HG02623 (cell line): ENCODE measurements around the gene VAV2.

ENCODE experiments used
- ATAC-seq: cut with Tn5 transposase; IDR thresholded peaks from one replicate; pipeline ENCODE4 v1.9.1; 2021; ENCODE audit warnings: moderate library complexity; ENCODE audit not compliant: unreplicated experiment

VAV2 gene

DNA sequence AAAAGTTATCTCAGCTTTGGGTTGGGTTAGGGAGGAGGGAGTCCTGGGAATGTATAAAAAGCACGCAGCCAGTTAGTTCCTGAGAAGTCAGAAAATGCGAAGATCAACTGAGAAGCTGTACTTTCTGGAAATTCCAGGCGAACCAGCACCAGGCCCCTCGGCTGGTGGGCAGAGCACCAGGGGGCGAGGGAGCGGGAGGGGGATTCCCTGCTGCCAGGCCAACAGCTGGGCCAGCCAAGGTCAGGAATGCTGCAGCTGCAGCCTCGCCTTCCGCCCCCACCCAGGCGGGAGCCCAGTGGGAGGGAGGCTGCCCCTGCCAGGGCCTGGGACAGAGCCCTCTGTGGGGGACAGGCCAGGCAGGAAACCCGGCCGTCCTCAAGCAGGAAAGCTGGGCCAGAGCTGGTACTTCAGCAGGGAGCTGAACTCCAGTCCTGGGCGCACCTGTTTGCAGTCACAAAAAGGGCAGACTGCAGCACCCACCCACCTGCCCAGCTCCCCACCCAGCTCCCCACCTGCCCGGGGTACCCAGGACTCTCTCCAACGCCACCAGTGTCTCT is 35.5 kb downstream of the VAV2 start:
- ATAC-seq: no peak

DNA sequence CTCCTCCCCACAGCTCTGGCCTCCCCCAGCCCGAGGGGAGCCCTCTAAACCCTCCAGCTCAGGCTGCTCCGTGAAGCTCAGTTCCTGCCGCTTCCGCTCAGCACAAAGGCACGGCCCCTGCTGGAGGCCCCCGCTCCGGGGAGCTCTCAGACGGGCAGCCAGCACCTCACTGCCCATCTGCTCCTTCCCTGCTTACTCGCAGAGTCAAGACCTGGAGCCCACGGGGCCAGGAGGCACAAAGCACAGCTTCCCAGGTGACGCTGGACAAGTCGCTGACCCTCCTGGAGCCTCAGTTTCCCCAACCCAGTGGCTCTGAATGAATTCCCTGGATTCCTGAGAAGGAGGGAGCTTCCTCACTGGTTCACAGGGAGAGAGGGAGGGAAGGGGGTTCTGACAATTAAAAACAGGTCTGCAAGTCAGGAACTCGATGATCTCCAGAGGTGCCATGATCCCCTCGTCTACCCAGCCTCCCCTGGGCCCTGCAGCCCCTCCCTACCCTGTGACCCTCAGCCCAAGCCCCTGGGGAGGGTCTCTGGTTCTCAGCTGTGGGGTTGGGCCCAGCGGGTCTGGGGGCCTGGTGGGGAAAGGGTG is 36.2 kb downstream of the VAV2 start:
- no peak for ATAC-seq

DNA sequence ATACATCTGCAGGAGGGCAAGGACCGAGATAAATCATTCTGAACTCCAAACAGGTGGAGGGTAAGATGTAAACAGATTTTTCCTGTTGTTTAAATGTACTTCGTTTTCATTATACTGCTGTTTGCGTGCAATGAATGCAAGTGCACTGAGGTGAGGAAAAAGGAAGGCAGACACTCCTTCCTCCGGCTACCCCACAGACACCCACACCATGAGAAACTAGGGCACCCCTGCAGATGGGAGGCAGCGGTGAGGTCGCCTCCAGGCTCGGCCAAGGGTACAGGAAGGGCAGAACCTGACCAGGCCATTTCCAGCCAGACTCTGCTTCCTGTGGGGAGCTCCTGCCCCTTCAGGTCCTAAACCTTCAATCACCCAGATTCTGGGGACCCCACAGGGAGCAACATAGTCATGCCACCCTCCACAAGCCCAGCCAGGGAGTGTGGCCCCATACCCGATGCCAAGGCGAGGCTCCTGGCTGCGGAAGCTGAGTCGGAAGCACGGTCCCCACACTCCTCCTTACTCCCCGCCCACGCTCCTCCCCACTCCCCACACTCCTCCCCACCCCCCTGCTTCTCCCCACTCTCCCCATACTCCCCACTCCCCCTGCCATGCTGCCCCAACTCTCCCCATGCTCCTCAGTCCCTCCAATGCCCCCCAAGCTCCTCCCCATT is 37.1 kb downstream of the VAV2 start:
- ATAC-seq: no peak

DNA sequence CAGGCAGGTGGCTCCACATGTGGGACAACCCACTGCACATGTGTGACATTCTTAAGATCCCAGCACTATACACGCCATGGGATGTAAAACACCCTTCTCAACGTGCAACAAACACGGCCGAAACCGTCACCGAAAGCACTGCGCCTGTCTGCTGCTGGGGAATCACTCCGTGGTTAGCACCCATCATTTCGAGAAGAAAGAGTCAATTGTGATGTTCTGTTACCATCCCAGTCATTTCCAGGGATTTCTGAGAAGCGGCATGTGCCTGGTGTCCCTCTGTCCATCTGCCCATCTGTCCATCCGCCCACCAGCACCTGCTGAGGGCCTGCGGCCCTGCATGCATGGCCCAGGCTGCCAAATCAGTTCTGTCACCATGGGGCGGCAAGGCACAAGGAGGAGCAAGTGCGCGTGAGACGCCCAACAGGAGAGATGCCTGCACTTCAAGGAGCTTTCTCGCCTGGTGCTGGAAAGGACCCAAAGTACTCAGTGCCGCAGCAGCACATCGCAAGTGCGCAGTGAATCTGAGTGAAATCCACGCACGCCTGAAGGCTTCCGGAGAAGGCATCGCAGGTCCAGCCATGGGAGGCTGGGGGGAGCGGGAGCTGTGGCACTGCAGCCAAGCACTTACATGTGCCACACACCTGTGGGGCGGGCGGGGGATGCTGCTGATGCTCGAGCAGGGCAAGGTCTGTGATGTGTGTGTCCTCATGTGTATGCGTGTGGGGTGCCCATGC is 38.0 kb downstream of the VAV2 start:
- no peak for ATAC-seq

DNA sequence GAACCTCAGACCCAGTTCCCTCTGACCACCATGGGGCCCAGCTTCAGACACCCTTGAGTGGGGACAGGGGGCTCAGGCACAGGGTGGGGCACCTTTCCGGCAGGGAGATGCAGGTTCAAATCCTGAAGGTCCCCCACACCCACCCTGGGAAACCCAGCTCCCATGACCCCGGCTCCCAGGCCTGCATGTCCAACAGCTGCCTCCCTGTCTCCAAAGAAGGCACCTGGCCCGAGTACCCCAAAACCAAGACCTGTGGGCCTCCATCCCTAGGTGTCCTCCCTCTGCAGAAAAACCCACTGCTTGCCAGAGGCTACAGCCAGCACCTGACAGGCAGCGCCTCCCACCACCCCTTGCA is 38.5 kb downstream of the VAV2 start:
- ATAC-seq: no peak

DNA sequence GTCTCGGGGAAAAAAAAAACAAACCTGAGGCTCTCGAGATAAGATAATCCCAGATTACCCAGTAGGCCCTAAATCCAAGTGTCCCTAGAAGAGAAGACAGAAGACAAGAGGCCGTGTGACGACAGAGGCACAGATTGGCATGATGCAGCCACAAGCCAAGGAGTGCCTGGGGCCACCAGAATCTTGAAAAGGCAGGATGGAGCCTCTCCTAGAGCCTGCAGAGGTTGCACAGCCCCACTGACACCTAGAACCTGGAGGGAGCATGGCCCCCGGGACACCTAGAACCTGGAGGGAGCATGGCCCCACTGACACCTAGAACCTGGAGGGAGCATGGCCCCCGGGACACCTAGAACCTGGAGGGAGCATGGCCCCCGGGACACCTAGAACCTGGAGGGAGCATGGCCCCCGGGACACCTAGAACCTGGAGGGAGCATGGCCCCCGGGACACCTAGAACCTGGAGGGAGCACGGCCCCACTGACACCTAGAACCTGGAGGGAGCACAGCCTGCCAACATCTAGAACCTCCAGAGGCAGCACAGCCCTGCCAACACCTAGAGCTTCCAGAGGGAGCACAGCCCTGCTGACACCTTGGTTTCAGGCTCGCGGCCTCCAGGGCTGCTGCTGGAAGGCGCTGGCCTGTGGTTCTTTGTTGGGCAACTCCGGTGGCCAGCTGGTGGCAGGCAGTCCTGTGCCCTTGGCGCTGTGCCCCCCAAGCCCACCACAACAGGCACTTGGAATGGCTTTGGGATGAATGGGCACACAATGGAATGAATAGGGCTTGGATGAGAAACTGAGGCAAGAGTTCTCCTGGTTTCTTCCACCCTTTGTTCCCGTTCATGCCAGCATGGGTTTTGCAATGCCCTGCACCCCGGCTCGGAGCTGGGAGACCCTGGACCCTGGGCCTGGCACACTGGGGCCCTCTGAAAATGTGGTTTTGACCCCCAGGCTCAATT is 39.2 kb downstream of the VAV2 start:
- no peak for ATAC-seq

DNA sequence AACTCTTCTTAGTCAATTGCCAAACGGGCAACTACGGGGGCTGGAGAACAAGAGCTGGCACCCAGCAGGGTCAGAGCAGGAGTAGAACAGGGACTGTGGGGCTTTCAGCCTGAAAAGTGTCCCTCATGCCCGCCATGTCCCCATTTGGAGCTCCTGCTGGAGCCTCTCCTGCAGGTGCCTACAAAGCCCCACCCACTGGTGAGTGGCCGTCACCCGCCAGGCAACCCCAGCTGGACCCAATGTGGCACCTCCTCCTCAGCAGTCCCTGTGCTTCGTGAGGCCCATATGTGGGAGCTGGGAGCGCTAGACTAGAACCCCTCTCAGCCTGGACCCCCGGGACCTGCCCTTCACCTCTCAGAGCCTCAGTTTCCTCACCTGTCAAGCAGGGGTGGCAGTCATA is 40.9 kb downstream of the VAV2 start:
- ATAC-seq: no peak

DNA sequence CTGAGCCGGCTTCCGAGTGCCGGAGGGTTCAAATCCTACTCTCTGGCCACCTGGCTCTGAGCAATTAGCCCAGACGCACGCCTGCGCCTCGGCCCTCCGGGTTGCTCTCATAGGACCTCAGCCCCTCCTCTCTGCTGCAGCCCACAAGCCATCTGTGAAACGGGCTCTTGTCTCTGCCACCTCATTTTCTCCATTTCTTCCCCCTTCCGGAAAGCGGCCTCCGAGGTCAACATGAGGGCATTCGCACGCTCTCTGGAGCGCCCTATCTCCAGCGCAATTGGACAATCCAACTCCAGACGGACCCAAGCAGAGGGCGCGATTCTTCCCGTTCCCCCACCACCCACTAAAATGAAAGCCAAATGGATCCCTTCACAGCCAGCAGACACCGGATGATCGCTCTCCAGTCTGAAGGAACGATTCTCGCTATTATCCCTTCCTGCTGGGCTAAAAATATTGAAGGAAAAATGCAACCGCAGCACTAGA is 41.5 kb downstream of the VAV2 start:
- ATAC-seq: no peak

DNA sequence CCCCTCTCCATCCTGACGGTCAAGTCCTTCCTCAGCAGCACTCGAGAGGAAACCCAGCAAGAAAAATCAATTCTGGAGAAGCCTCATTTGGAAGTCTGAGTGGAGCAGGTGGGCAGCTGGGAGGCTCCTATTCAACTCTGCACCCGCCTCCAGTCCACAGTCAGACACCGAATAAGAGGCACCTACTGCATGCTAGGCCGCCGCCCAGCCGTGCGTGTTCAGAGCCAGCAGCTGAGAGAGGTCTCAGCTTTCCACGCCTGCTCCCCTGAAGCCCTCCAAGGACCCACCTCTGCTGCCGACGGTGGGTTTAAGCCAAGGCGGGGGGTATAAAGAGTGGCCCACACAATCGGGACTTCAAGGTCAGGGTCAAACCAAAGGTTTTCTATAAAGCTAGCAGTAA is 41.9 kb downstream of the VAV2 start:
- ATAC-seq: no peak

DNA sequence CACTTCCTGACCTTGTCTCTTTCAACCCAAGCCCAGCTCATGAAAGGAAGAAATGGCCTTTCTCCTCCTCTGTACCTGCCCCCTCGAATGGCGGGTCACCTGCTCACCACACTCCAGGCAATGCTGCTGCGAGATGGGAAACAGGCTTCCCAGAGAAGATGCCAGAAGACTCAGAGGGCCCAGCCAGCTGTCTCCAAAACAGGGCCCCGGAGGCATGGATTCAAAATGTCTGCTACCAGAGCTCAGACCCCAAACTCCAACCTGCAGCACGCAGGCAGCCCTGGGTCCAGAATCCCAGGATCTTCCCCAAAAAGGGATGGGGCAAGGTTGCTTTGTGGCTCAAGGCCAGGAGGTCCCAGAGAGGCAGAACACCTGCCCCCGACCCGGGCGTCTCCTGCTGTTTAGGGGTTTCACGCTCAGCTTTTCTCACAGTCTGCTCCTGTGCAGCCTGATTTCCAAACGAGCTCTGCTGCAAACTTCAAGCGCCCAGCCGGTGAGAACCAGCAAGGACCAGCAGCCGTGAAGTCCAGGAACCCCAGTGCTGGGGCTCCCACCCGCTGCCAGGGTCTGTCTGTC is 42.5 kb downstream of the VAV2 start:
- no peak for ATAC-seq

DNA sequence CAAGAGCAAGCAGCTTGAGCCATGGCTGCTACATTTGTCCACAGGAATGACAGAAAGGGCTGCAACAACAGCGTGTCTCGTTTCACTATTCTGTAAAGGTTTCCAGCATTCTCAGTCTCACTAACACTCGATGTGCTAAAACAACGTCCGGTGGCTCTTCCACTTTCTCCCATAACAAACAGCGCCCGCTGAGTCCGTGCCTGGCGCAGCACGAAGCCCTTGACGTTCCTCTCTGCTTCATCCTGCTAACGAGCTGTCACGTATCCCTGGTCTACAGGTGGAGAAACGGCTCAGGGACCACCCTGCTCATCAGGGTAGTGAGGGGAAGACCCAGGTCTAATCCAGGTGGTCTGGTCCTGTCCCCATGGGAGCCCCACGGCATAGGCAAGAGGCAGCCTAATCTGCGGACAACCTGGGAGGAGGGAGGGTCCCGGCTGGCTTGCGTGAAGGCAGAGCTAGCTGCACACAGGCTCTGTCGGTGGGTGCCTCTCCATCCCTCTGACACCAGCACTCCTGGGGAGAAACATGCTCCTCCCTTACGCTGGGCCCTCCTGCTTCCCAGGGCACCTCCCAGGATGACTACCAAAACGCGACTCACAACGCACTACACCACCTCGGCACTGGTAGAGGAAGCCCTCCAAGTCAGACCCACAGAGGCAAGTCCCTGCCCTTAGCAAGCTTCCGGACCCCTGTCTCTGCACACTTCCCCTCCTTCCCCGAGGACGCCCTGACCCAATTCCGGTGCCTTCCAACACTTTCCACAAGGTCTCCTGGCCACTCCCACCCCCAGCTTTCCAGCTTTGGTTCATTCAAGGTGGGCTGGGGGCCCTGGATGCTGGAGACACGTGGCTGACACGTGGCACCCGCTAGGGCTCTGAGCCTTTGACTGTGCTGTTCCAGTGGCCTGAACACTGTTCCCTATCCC is 43.3 kb downstream of the VAV2 start:
- ATAC-seq: no peak

DNA sequence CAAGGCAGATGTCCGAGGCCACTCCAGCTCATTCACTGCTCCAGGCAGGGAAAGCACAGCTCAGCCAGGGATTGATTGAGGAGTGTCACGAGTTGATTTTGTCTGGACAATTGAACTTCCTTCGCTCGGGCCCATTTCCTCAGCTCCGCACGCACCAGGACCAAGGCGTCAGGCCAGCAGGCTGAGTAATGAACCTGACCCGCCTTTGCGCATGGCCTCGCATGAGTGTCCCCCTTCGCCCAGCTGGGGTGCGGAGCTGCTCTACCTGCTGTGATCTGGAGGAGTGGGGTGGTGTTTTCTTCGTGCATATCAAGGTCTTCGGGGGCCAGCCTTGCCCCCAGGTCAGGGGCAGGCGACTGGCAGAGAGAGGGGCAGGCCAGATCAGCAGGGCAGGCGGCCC is 44.0 kb downstream of the VAV2 start:
- ATAC-seq: no peak

DNA sequence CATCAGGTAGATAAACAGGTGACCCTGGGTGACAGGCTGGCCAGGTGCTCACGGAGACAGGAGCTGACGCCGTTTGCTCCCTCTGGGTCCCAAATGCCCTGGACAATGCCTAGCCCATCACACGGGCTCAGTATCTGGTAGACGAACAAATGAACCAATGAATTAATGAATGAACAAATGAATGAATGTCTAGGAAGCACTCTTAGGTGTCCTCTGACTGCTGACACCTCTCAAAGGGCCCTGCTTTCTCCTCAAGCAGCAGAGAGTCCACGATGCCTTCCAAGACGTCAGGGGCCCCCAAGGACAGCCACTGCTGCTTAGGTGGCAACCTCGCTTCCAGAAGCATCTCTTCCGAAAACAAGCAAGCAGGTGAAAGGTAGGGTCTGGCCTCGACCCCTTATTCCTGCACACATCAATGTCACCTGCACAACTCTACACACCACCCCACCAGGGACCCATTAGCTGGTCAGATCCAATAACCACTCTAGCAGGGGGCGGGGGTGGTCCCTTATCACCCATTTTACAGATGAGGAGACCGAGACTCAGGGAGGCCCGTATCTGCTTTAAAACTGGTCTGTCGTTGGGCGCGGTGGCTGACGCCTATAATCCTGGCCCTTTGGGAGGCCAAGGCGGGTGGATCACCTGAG is 45.2 kb downstream of the VAV2 start:
- ATAC-seq: no peak

DNA sequence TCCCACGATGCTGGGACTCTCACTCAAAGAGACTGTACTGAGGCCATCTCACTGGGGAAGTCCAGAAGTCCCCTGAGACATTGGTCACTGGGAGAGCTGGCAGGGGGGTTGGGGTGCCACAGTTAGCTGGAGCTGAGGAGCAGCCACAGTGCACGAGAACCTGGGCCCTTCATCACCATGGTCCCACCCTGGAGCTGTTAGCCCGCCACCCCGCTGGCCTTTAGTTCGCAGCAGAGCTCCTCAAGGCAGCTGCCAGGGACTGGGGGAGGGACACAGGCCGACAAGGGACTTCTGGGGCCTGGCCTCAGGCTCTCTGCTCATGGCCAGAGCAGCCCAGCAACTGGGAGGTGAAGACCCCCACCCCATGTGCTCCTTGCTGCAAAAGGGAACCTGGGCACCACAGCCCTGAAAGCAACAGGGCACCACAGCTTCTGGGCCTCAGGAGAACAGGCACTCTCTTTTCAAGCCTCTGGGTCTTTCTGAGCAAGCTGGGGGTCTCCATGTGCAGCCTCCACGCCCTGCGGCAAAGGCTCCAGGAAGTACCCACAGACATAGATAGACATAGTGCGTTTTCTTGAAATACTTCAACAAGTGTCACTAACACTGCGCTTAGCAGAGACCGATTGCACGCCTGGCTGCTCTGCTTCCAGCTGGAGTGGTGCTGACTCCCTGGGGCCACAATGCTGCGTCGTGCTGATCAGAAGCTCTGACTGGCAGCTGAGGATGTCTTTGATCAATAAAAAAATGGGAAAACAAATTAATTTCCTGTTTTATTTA is 46.0 kb downstream of the VAV2 start:
- peak; percentile 47 for ATAC-seq

DNA sequence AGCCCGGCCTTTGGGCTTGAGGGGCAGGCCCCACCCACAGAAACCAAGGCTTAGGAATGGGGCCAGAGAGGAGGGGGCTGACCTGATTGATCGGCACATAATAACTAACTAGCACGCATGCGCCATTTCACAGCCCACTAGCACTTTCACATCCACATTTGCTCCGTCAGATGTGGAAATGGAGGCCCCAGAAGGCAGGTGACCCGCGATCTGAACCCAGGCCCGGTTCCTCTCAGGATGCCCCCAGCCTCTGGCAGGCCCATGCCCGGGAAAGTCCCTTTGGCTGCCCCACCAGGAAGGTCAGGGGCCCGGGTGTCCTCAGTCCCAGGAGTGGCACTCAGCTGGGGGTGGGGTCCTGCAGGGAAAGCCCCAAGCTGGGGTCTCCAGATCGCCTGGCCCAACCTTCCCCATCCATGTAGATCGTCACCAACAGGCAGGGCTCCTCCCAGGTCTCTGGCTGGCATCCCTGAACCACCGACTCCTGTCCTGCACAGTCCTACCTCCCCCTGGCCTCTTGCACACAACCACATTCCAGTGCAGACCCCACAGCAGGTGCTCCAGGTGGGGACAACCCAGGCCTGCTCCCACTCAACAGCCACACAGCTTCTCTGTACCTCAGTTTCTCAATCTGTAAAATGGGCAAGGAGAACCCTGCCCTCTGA is 46.7 kb downstream of the VAV2 start:
- peak; percentile 48 for ATAC-seq

DNA sequence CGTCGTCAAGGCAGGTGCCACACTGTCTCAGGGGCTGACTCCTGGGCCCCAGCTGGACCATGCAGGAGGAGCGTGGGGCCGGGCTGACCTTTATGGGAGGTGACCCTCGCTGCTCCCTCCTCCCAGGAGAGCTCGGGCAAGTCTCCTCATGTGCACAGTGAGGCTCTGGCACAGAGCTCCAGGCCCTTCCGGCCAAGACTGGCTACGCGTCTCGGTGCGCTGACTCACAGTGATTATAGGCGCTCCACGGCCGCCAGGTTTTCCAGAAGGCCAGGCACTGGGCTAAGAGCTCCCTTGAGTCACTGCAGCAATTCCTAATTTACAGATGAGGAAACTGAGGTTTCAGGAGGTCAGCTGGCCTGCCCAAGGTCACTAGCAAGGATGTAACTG is 47.4 kb downstream of the VAV2 start:
- ATAC-seq: no peak
